SK-N-SH (cell line): ENCODE results near the gene MSL3B.

ENCODE experiments used
- FOXJ3 ChIP-seq: sonication (generic); formaldehyde crosslinking; IDR thresholded peaks from 2 replicates; pipeline ENCODE4 v1.5.1; 2020; ENCODE audit warnings: mild to moderate bottlenecking, missing genetic modification reagents
- MAX ChIP-seq: IDR thresholded peaks from 2 replicates; pipeline ENCODE4 v1.4.0; 2012; ENCODE audit warnings: low read depth
- SIN3A ChIP-seq: IDR thresholded peaks from 2 replicates; pipeline ENCODE4 v1.6.1; 2012; ENCODE audit warnings: low read depth, mild to moderate bottlenecking, low read length, moderate library complexity, borderline replicate concordance
- TAF1 ChIP-seq: IDR thresholded peaks from 2 replicates; pipeline ENCODE4 v1.6.1; 2012; ENCODE audit warnings: low read depth, mild to moderate bottlenecking, low read length, moderate library complexity, borderline replicate concordance

- TF ChIP-seq MAX = no peak
- no peak for TF ChIP-seq SIN3A
- no peak for TF ChIP-seq FOXJ3 (CRISPR knock-in tag)
- TF ChIP-seq TAF1 = no peak
Observed at GRCh38 chr2:233820774-233821105, 47.4 kb downstream of the MSL3B start.
